Dendritic cell treated with granulocyte-macrophage colony-stimulating factor and Interleukin-4, amounts not matched to agents 40 ng/mL and 50 ng/mL, for 4 days (primary cell): ENCODE measurements around the gene C1orf216.
"Not testable (repeated sequence)": the region's sequence is repeated elsewhere in the genome, so short reads cannot be mapped to it uniquely, and the experiment has no call there.

Source experiments
- H3K27ac Mint-ChIP-seq: one replicate; pipeline ENCODE4 v1.8.0; 2022; ENCODE audit warnings: mild to moderate bottlenecking, mixed read lengths
- H3K27me3 Mint-ChIP-seq: one replicate; pipeline ENCODE4 v1.8.0; 2022; ENCODE audit warnings: mild to moderate bottlenecking, mixed read lengths
- H3K36me3 Mint-ChIP-seq: one replicate; pipeline ENCODE4 v1.8.0; 2022; ENCODE audit warnings: low read depth, mixed read lengths
- H3K4me1 Mint-ChIP-seq: one replicate; pipeline ENCODE4 v1.8.0; 2022; ENCODE audit warnings: low read depth, mixed read lengths
- H3K4me3 Mint-ChIP-seq: one replicate; pipeline ENCODE4 v1.8.0; 2022; ENCODE audit warnings: mild to moderate bottlenecking, moderate library complexity, mixed read lengths
- H3K9me3 Mint-ChIP-seq: one replicate; pipeline ENCODE4 v1.8.0; 2022; ENCODE audit warnings: mixed read lengths
- intact Hi-C: fragments of 100-400 bp; cut with micrococcal nuclease; formaldehyde crosslinking; loops from one replicate; pipeline ENCODE4 v1.15.0; 2022

C1orf216 gene

GRCh38 chr1:35717911-35718476 lies 690 bp downstream of the C1orf216 start:
- no peaks in the 10 kb centered on the region for H3K27me3 Mint-ChIP-seq
- no peaks in the 10 kb centered on the region for H3K9me3 Mint-ChIP-seq
- H3K4me3 Mint-ChIP-seq = peak overlapping the region; percentile 84
- peaks cover 35% of the 10 kb centered on the region for H3K36me3 Mint-ChIP-seq
- H3K27ac Mint-ChIP-seq = peak overlapping the region; percentile 92
- peaks cover 49% of the 10 kb centered on the region for H3K4me1 Mint-ChIP-seq
- intact Hi-C loops = loop anchor here (1.0 to 5.0 kb wide), 2 partner anchors 54 to 77 kb away; partner anchors contain the start of gene PSMB2

DNA sequence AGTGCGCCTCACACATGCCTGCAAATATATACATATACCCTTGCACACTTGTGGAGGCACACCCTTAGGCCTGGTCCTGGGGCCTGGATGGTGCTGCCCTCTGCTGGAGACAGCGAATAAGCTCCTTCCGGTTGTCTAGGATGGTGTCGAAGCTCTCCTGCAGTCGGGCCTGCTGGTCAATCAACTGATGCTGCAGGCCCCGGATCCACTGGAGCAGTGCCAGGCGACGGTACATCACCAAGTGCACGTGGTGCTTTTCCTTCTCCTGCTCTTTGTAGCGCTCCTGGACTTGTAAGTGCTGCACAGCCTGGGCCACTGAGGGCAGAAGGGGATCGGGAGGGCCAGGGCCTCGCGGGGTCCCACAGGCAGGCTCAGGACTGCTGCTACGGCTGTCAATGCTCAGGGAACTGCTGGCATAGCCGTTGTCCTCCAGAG lies 3.1 kb downstream of the C1orf216 start:
- peak overlapping the region; percentile 64 for H3K4me3 Mint-ChIP-seq
- H3K27me3 Mint-ChIP-seq = peaks cover 4% of the 10 kb centered on the region
- peaks cover 43% of the 10 kb centered on the region for H3K36me3 Mint-ChIP-seq
- H3K9me3 Mint-ChIP-seq = no peaks in the 10 kb centered on the region
- H3K27ac Mint-ChIP-seq = peak overlapping the region; percentile 43
- H3K4me1 Mint-ChIP-seq = peaks cover 49% of the 10 kb centered on the region
- intact Hi-C loops = loop anchor here (5.0 kb wide), 1 partner anchor 57 kb away; no protein-coding TSS in a partner anchor

DNA sequence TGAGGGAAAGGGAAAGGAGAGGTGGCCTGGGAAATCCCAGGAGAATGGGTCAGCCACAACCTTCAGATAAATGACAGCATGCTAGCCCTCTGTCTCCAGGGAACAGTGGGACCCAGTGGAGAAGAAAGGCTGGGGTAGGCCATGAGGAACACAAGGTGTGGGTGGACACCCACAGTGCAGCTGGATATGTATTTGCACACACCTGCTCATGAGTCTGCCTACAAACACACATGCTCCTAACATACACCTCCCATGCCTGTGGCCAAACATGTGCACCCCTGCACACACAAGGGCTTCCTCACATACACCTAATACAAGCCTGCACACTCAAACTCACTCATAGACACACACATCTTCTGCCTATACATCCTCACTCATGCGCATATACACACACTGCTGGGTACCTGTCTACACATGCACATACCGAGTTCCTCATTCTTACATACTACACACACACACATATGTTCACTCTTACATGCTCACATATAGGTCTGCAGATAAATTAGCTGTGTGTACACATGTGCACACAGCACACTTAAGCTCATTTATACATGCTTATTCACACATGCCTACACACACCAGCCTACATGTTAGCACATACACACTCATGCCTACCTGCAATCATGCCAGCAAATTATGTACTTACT lies 3.6 kb downstream of the C1orf216 start:
- peaks cover 9% of the 10 kb centered on the region for H3K27me3 Mint-ChIP-seq
- H3K27ac Mint-ChIP-seq = peak overlapping the region; percentile 43
- H3K36me3 Mint-ChIP-seq = peaks cover 45% of the 10 kb centered on the region
- H3K4me1 Mint-ChIP-seq = peaks cover 49% of the 10 kb centered on the region
- H3K4me3 Mint-ChIP-seq = peak overlapping the region; percentile 64
- H3K9me3 Mint-ChIP-seq = no peaks in the 10 kb centered on the region
- intact Hi-C loops = loop anchor here (5.0 kb wide), 1 partner anchor 57 kb away; no protein-coding TSS in a partner anchor

GRCh38 chr1:35711098-35711497 lies 7.6 kb downstream of the C1orf216 start:
- H3K9me3 Mint-ChIP-seq, intact Hi-C loops, H3K4me3 Mint-ChIP-seq, H3K27ac Mint-ChIP-seq: not testable (repeated sequence)
- peaks cover 39% of the 10 kb centered on the region for H3K36me3 Mint-ChIP-seq
- peaks cover 46% of the 10 kb centered on the region for H3K27me3 Mint-ChIP-seq
- H3K4me1 Mint-ChIP-seq = peaks cover 39% of the 10 kb centered on the region

DNA sequence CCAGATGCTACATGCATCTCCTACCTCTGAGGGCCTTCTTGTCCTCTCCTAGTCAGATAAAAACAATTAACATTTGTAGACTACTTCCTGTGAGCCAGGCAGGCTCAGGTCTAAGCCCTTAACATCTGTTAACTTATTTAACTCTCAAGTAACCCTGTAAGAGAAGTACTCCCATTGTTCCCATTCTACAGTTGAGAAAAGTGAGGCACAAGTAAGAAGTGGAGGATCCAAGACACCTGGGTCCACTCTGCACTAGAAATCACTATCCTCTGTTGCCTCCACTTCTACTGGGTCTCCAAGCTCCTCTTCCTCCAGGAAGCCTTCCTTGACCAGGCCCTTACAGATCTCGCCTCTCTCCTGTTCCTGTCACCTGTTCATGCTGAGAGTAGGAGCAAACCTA lies 9.7 kb downstream of the C1orf216 start:
- Mint-ChIP-seq H3K9me3 (no peaks in the 10 kb centered on the region), H3K4me1 (peaks cover 18% of the 10 kb centered on the region), H3K36me3 (peaks cover 19% of the 10 kb centered on the region), H3K27ac (no peak overlapping the region), H3K27me3 (peaks cover 66% of the 10 kb centered on the region), H3K4me3 (no peak overlapping the region)
- intact Hi-C loops = no loop called here

GRCh38 chr1:35708441-35708921 lies 10.2 kb downstream of the C1orf216 start:
- H3K27me3 Mint-ChIP-seq = peaks cover 69% of the 10 kb centered on the region
- peaks cover 18% of the 10 kb centered on the region for H3K4me1 Mint-ChIP-seq
- peak overlapping the region; percentile 45 for H3K4me3 Mint-ChIP-seq
- H3K9me3 Mint-ChIP-seq = no peaks in the 10 kb centered on the region
- intact Hi-C loops = no loop called here
- H3K36me3 Mint-ChIP-seq = peaks cover 14% of the 10 kb centered on the region
- H3K27ac Mint-ChIP-seq = no peak overlapping the region

- no peaks in the 10 kb centered on the region for H3K9me3 Mint-ChIP-seq
- peaks cover 73% of the 10 kb centered on the region for H3K27me3 Mint-ChIP-seq
- no peak overlapping the region for H3K27ac Mint-ChIP-seq
- H3K4me1 Mint-ChIP-seq = peaks cover 18% of the 10 kb centered on the region
- intact Hi-C loops = no loop called here
- H3K36me3 Mint-ChIP-seq = peaks cover 10% of the 10 kb centered on the region
- H3K4me3 Mint-ChIP-seq = peak overlapping the region; percentile 45
These were observed 10.9 kb downstream of the C1orf216 start for GRCh38 chr1:35707601-35708440.

DNA sequence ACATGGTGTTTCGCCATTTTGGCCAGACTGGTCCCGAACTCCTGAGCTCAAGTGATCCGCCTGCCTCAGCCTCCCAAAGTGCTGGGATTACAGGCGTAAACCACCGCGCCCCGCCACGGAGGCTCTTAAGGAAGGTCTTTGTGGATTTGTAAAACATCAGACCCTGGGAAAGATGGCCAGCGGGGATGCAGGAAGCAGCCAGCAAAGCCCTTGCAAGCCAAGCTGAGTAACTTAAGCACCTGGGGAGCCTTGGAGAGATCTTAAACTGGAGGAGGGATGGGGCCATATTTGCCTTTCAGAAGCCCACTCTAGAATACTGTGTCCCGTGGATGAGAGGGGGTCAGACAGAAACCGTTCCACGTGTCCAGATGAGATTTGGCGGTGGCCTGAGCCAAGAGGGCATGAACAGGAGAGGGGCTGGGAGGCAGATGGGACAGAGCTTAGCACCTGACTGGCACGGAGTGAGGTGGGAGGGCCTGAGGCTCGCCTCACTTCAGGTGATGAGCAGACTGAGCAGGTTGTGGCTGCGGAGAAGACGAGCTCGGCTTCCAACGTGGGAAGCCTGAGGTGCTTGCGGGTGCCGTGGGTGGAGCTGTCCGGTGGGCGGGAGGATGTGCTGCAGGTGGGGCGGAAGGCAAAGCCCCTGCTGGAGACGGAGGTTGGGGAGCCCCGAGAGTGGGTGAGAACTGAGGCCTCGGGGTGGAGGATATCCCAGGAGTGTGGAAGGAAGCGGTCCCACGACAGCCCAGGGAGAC lies 11.7 kb downstream of the C1orf216 start:
- peaks cover 10% of the 10 kb centered on the region for H3K36me3 Mint-ChIP-seq
- no peaks in the 10 kb centered on the region for H3K9me3 Mint-ChIP-seq
- no peak overlapping the region for H3K27ac Mint-ChIP-seq
- intact Hi-C loops = no loop called here
- peaks cover 18% of the 10 kb centered on the region for H3K4me1 Mint-ChIP-seq
- H3K27me3 Mint-ChIP-seq = peaks cover 79% of the 10 kb centered on the region
- H3K4me3 Mint-ChIP-seq = no peak overlapping the region

DNA sequence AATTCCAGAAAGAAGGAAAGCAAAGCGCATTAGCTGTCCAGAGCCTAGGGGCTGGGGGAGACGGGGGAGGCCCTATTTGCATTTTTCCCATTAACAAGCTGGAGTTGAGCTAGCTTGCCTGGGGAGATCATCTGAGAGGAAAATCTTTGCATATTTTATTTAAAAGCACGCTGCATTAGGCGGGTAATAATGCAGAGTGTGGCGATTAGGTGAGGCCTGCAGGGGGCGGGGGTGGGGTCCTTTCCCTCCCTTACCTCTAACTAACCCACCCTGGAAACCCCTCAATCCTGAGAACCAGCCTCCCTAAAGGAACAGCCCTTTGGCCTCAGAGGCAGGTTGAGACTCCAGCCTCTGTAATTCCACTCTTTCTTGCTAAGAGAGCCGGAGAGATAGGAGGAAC lies 16.2 kb downstream of the C1orf216 start:
- Mint-ChIP-seq H3K27ac (no peak overlapping the region), H3K4me1 (peaks cover 14% of the 10 kb centered on the region), H3K27me3 (peaks cover 82% of the 10 kb centered on the region), H3K9me3 (no peaks in the 10 kb centered on the region), H3K36me3 (no peaks in the 10 kb centered on the region), H3K4me3 (no peak overlapping the region)
- intact Hi-C loops = no loop called here

- H3K27me3 Mint-ChIP-seq = peaks cover 67% of the 10 kb centered on the region
- intact Hi-C loops, H3K9me3 Mint-ChIP-seq, H3K4me1 Mint-ChIP-seq, H3K27ac Mint-ChIP-seq, H3K4me3 Mint-ChIP-seq, H3K36me3 Mint-ChIP-seq: not testable (repeated sequence)
These were observed 19.5 kb downstream of the C1orf216 start for GRCh38 chr1:35699152-35699551.

DNA sequence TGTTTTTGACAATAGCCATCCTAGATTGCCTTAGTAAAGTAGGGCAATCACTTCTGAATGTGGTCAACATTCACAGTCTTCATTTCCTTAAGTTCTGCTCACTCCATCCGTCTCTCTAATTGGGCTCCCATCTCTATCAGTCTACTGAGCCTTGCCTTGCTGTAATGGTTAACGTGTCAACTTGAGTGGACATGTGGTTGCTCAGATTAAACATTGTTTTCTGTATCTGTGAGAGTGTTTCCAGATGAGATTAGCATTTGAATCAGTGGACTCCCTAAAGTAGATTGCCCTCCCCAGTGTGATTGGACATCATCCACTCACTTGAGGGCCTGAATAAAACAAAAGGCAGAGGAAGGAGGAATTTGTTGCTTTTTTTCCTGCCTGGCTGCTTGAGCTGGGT lies 26.4 kb downstream of the C1orf216 start:
- Mint-ChIP-seq H3K36me3 (no peaks in the 10 kb centered on the region), H3K27ac (no peak overlapping the region)
- intact Hi-C loops = no loop called here

GRCh38 chr1:35691571-35692220 lies 27.0 kb downstream of the C1orf216 start:
- no peaks in the 10 kb centered on the region for H3K4me1 Mint-ChIP-seq
- H3K9me3 Mint-ChIP-seq = no peaks in the 10 kb centered on the region
- no peak overlapping the region for H3K4me3 Mint-ChIP-seq
- intact Hi-C loops = no loop called here
- H3K36me3 Mint-ChIP-seq = no peaks in the 10 kb centered on the region
- H3K27me3 Mint-ChIP-seq = peaks cover 36% of the 10 kb centered on the region
- no peak overlapping the region for H3K27ac Mint-ChIP-seq

More for the DNA sequence above, 26.4 kb downstream of the C1orf216 start:
- Mint-ChIP-seq H3K27me3 (peaks cover 39% of the 10 kb centered on the region), H3K4me3 (no peak overlapping the region), H3K9me3 (no peaks in the 10 kb centered on the region), H3K4me1 (no peaks in the 10 kb centered on the region)

GRCh38 chr1:35691080-35691479 lies 27.6 kb downstream of the C1orf216 start:
- intact Hi-C loops = no loop called here
- no peaks in the 10 kb centered on the region for H3K9me3 Mint-ChIP-seq
- peaks cover 33% of the 10 kb centered on the region for H3K27me3 Mint-ChIP-seq
- H3K27ac Mint-ChIP-seq = no peak overlapping the region
- H3K4me3 Mint-ChIP-seq = no peak overlapping the region
- H3K4me1 Mint-ChIP-seq = no peaks in the 10 kb centered on the region
- H3K36me3 Mint-ChIP-seq = no peaks in the 10 kb centered on the region
